OCI-LY7 (cell line): Measurements from ENCODE around the gene NEK4. TPM values are rescaled to one million over a fixed set of nuclear protein-coding genes. Genes with fewer than 3 reads are reported as not detected.
"Not testable (repeated sequence)": the region's sequence is repeated elsewhere in the genome, so short reads cannot be mapped to it uniquely, and the experiment has no call there.

Experiments used
- BruUV-seq: library from RNA; stranded (reverse); fragments of 400-500 nt; replicated peaks from 2 replicates; lab custom pipeline; 2021; lab: Mats Ljungman, UMichigan
- CTCF ChIA-PET: fragments of 300-600 bp; sonication (Branson Sonifier 250); formaldehyde crosslinking; loops from one replicate; lab custom pipeline; 2022; ENCODE audit warnings: antibody characterized with exemption; ENCODE audit not compliant: unreplicated experiment; lab: Charles Lee
- POLR2A ChIA-PET: fragments of 300-600 bp; sonication (Branson Sonifier 250); formaldehyde crosslinking; loops from one replicate; lab custom pipeline; 2022; ENCODE audit warnings: antibody characterized with exemption; lab: Charles Lee
- DNase-seq: peaks from one replicate; pipeline ENCODE4 v3.0.0-alpha.2; 2015; ENCODE audit warnings: low spot score
- H2AFZ ChIP-seq: fragments of 200-600 bp; sonication (generic), shearing (Covaris generic); 2 replicates; pipeline ENCODE4 v1.6.1; 2014; ENCODE audit warnings: mild to moderate bottlenecking, antibody characterized with exemption, low read length, moderate library complexity
- H3K27ac ChIP-seq: fragments of 200-600 bp; sonication (generic); 2 replicates; pipeline ENCODE4 v1.5.1; 2014; ENCODE audit warnings: mixed run types, low read depth, mild to moderate bottlenecking, moderate library complexity, low read length, inconsistent platforms; ENCODE audit not compliant: poor library complexity, severe bottlenecking
- H3K36me3 ChIP-seq: fragments of 200-600 bp; sonication (generic); 2 replicates; pipeline ENCODE4 v1.6.1; 2014; ENCODE audit warnings: mild to moderate bottlenecking, antibody characterized with exemption, low read length, moderate library complexity, mixed read lengths; ENCODE audit not compliant: insufficient read depth
- H3K4me1 ChIP-seq: fragments of 200-600 bp; sonication (generic); 2 replicates; pipeline ENCODE4 v1.5.1; 2014; ENCODE audit warnings: mild to moderate bottlenecking, low read length; ENCODE audit not compliant: insufficient read depth, poor library complexity, severe bottlenecking
- H3K4me2 ChIP-seq: fragments of 200-600 bp; sonication (generic); 2 replicates; pipeline ENCODE4 v1.6.1; 2014; ENCODE audit warnings: mild to moderate bottlenecking, low read length
- H3K4me3 ChIP-seq: fragments of 200-600 bp; sonication (generic); 2 replicates; pipeline ENCODE4 v1.5.1; 2014; ENCODE audit warnings: mild to moderate bottlenecking, low read depth, low read length; ENCODE audit not compliant: poor library complexity, severe bottlenecking
- H3K79me2 ChIP-seq: fragments of 200-600 bp; sonication (generic); 2 replicates; pipeline ENCODE4 v1.6.1; 2016; ENCODE audit warnings: low read depth, mild to moderate bottlenecking, low read length, moderate library complexity, mixed read lengths; ENCODE audit not compliant: insufficient read depth
- H3K9me2 ChIP-seq: fragments of 200-600 bp; sonication (generic); 2 replicates; pipeline ENCODE4 v1.6.1; 2016; ENCODE audit warnings: mild to moderate bottlenecking, low read length, mixed read lengths; ENCODE audit not compliant: insufficient read depth
- H3K9me3 ChIP-seq: fragments of 200-600 bp; sonication (generic); 2 replicates; pipeline ENCODE4 v1.6.1; 2014; ENCODE audit warnings: mild to moderate bottlenecking, mixed run types, low read length, mixed read lengths
- H4K20me1 ChIP-seq: fragments of 200-600 bp; sonication (generic); 2 replicates; pipeline ENCODE4 v1.6.1; 2014; ENCODE audit warnings: mild to moderate bottlenecking, antibody characterized with exemption, low read length, moderate library complexity, mixed read lengths; ENCODE audit not compliant: insufficient read depth
- CTCF ChIP-seq: fragments of 200-600 bp; sonication (generic); conservative IDR thresholded peaks from 2 replicates; pipeline ENCODE4 v1.5.1; 2014; ENCODE audit warnings: mild to moderate bottlenecking, antibody characterized with exemption, low read length, moderate library complexity, mixed read lengths
- EZH2phosphoT487 ChIP-seq: fragments of 200-600 bp; sonication (generic); IDR thresholded peaks from 2 replicates; pipeline ENCODE4 v1.6.1; 2018; ENCODE audit warnings: low read depth, borderline replicate concordance, mild to moderate bottlenecking, mixed run types, antibody characterized with exemption, low read length, moderate library complexity, mixed read lengths
- intact Hi-C: fragments of 100-400 bp; cut with micrococcal nuclease; formaldehyde crosslinking; loops from one replicate; pipeline ENCODE4 v1.10.0; 2022; ENCODE audit not compliant: unreplicated experiment
- total RNA-seq, 2 experiments: library from RNA; depleted of rRNA in 1 of 2; stranded (reverse); fragments of >200 nt in 1 of 2; shearing (Covaris generic) in 1 of 2; gene quantifications; 2 replicates each; pipeline ENCODE4 v1.2.3, GENCODE V29; 2014 to 2022

Gene NEK4
- total RNA-seq, 2 experiments from 2014 or later = 27.5 to 38.6 TPM

GRCh38 chr3:52777127-52777958 lies 6.6 kb upstream of the NEK4 start, which contains the start of gene ITIH1:
Gene ITIH1, plus strand, starts transcription at chr3:52777599. Its CDS starts 17 bp downstream, at chr3:52777616.
- DNase-seq = no peak
- CTCF ChIA-PET = no interaction called here
- H3K4me2 ChIP-seq = no peak within 1 kb of the TSS
- no TSS peak for BruUV-seq
- H2AFZ ChIP-seq = no peak within 1 kb of the TSS
- peaks cover 5% of the 10 kb centered on the region for H3K4me1 ChIP-seq
- TF ChIP-seq EZH2phosphoT487 = no peak
- no peak for TF ChIP-seq CTCF
- H3K9me2 ChIP-seq = no peaks in the 10 kb centered on the region
- no peaks in the 10 kb centered on the region for H4K20me1 ChIP-seq
- H3K79me2 ChIP-seq = no peaks in the 10 kb centered on the region
- POLR2A ChIA-PET = interaction anchor here (0.6 kb wide), 1 partner anchor 536 kb away, joined by 3 read pairs; no protein-coding TSS in a partner anchor
- intact Hi-C loops = no loop called here
- H3K4me3 ChIP-seq = no peak within 1 kb of the TSS
- H3K27ac ChIP-seq = no peak within 1 kb of the TSS
- no peaks in the 10 kb centered on the region for H3K36me3 ChIP-seq
- no peaks in the 10 kb centered on the region for H3K9me3 ChIP-seq

GRCh38 chr3:52776486-52776885 lies 5.7 kb upstream of the NEK4 start:
- POLR2A ChIA-PET = interaction anchor here (1.3 kb wide), 1 partner anchor 11 kb away, joined by 4 read pairs; no protein-coding TSS in a partner anchor
- H3K79me2 ChIP-seq, H4K20me1 ChIP-seq, H3K4me1 ChIP-seq, H3K9me3 ChIP-seq, H3K36me3 ChIP-seq, CTCF ChIA-PET, DNase-seq, H3K4me3 ChIP-seq, H3K9me2 ChIP-seq, H3K4me2 ChIP-seq, BruUV-seq, intact Hi-C loops, H3K27ac ChIP-seq: not testable (repeated sequence)
- H2AFZ ChIP-seq = 0 out of 2 replicates have a peak overlapping the region, but pooled peaks have one; percentile 24

- TF ChIP-seq CTCF = no peak
- no peak for TF ChIP-seq EZH2phosphoT487
- Histone ChIP-seq H3K4me3 (no peak overlapping the region), H3K4me2 (no peak overlapping the region), H3K79me2 (no peaks in the 10 kb centered on the region), H3K9me3 (no peaks in the 10 kb centered on the region), H3K9me2 (no peaks in the 10 kb centered on the region), H3K27ac (no peak overlapping the region), H3K36me3 (no peaks in the 10 kb centered on the region), H2AFZ (peak overlapping the region; percentile 24), H4K20me1 (no peaks in the 10 kb centered on the region), H3K4me1 (peaks cover 12% of the 10 kb centered on the region)
- CTCF ChIA-PET = no interaction called here
- BruUV-seq = no TSS peak
- intact Hi-C loops = no loop called here
- no peak for DNase-seq
- POLR2A ChIA-PET = interaction anchor here (1.3 kb wide), 1 partner anchor 10 kb away, joined by 4 read pairs; no protein-coding TSS in a partner anchor
These were observed 5.1 kb upstream of the NEK4 start for GRCh38 chr3:52775877-52776276.
